Inflammatory macrophage treated with lipopolysaccharide for 1 hour (primary cell): ENCODE data around the gene SLC25A11.

Source experiments
- DNase-seq, 2 donors: peaks; one replicate each; pipeline ENCODE4 v3.0.0-alpha.2; 2020 to 2022

SLC25A11 gene

GRCh38 chr17:4965311-4965986, 25.6 kb upstream of the SLC25A11 start:
- DNase-seq, result no peak

- DNase-seq, result no peak
Measured at GRCh38 chr17:4960279-4960922, 20.6 kb upstream of the SLC25A11 start.

- DNase-seq, result no peak
Measured at GRCh38 chr17:4959261-4959965, 19.6 kb upstream of the SLC25A11 start.

- no peak for DNase-seq
Measured at GRCh38 chr17:4958102-4958501, 18.3 kb upstream of the SLC25A11 start.

GRCh38 chr17:4956493-4957061, 16.7 kb upstream of the SLC25A11 start:
- peak in 1 of 2 donors; percentile 46 for DNase-seq

- no peak for DNase-seq
Measured at GRCh38 chr17:4955091-4955490, 15.2 kb upstream of the SLC25A11 start.

GRCh38 chr17:4953451-4953961, 13.7 kb upstream of the SLC25A11 start:
- no peak for DNase-seq

GRCh38 chr17:4951486-4951885, 11.6 kb upstream of the SLC25A11 start:
- DNase-seq, result no peak

- no peak for DNase-seq
Measured at GRCh38 chr17:4950746-4951204, 10.9 kb upstream of the SLC25A11 start, which contains the start of gene ENO3. TSS of gene ENO3 (plus strand) at chr17:4951119. CDS start at chr17:4951830, 711 bp downstream.

- DNase-seq, result no peak
Measured at GRCh38 chr17:4950075-4950745, 10.4 kb upstream of the SLC25A11 start.

- peak; percentile 92 to 95 for DNase-seq
Measured at GRCh38 chr17:4949321-4950074, 9.7 kb upstream of the SLC25A11 start.

- DNase-seq, result peak; percentile 85 to 88
Measured at GRCh38 chr17:4948931-4949320, 9.1 kb upstream of the SLC25A11 start.

- DNase-seq, result peak; percentile 94 to 98
Measured at GRCh38 chr17:4948166-4948930, 8.5 kb upstream of the SLC25A11 start, which contains the start of gene PFN1. TSS of gene PFN1 (minus strand) at chr17:4948530. CDS start at chr17:4948394, 136 bp downstream.

- peak; percentile 65 to 73 for DNase-seq
Measured at GRCh38 chr17:4947411-4948165, 7.7 kb upstream of the SLC25A11 start.

GRCh38 chr17:4947010-4947410, 7.2 kb upstream of the SLC25A11 start:
- DNase-seq, result no peak

- DNase-seq, result peak; percentile 49 to 69
Measured at GRCh38 chr17:4946312-4946976, 6.6 kb upstream of the SLC25A11 start.

- no peak for DNase-seq
Measured at GRCh38 chr17:4945944-4946280, 6.1 kb upstream of the SLC25A11 start.

- DNase-seq, result peak; percentile 89 to 93
Measured at GRCh38 chr17:4945176-4945943, 5.5 kb upstream of the SLC25A11 start.
